Cardiac fibroblast (primary cell): ENCODE data around the gene SLC46A1.

Experiments used
- DNase-seq, 2 donors: peaks; one replicate each; pipeline versions ENCODE4 v3.0.0 to v3.0.0-alpha.2; 2010; ENCODE audit warnings: low read depth in 2 of 2
- H3K4me3 ChIP-seq, 2 donors: replicated peaks in 1 of 2; 1 replicate in 1 of 2; 2 replicates in 1 of 2; pipeline ENCODE4 v1.5.1; 2011; ENCODE audit warnings: low read depth in 2 of 2, low read length in 2 of 2, mild to moderate bottlenecking in 2 of 2, moderate library complexity in 1 of 2
- CTCF ChIP-seq: IDR thresholded peaks from one replicate; pipeline ENCODE4 v1.5.1; 2011; ENCODE audit warnings: low read depth, mild to moderate bottlenecking, low read length, inconsistent platforms

The SLC46A1 gene

GRCh38 chr17:28384281-28385036 lies 21.6 kb downstream of the SLC46A1 start:
- TF ChIP-seq CTCF, result no peak
- DNase-seq, result no peak
- H3K4me3 ChIP-seq, result peak overlapping the region in 1 of 2 donors; percentile 17

DNA sequence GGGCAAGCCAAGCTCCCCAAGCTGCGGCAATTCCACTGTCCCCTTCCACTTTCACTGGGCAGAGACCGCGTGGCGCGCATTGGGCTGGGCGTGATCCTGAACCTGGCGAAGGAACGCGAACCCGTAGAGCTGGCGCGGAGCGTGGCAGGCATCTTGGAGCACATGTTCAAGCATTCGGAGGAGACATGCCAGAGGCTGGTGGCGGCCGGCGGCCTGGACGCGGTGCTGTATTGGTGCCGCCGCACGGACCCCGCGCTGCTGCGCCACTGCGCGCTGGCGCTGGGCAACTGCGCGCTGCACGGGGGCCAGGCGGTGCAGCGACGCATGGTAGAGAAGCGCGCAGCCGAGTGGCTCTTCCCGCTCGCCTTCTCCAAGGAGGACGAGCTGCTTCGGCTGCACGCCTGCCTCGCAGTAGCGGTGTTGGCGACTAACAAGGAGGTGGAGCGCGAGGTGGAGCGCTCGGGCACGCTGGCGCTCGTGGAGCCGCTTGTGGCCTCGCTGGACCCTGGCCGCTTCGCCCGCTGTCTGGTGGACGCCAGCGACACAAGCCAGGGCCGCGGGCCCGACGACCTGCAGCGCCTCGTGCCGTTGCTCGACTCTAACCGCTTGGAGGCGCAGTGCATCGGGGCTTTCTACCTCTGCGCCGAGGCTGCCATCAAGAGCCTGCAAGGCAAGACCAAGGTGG lies 24.7 kb downstream of the SLC46A1 start:
- DNase-seq, result no peak
- no peak for TF ChIP-seq CTCF

DNA sequence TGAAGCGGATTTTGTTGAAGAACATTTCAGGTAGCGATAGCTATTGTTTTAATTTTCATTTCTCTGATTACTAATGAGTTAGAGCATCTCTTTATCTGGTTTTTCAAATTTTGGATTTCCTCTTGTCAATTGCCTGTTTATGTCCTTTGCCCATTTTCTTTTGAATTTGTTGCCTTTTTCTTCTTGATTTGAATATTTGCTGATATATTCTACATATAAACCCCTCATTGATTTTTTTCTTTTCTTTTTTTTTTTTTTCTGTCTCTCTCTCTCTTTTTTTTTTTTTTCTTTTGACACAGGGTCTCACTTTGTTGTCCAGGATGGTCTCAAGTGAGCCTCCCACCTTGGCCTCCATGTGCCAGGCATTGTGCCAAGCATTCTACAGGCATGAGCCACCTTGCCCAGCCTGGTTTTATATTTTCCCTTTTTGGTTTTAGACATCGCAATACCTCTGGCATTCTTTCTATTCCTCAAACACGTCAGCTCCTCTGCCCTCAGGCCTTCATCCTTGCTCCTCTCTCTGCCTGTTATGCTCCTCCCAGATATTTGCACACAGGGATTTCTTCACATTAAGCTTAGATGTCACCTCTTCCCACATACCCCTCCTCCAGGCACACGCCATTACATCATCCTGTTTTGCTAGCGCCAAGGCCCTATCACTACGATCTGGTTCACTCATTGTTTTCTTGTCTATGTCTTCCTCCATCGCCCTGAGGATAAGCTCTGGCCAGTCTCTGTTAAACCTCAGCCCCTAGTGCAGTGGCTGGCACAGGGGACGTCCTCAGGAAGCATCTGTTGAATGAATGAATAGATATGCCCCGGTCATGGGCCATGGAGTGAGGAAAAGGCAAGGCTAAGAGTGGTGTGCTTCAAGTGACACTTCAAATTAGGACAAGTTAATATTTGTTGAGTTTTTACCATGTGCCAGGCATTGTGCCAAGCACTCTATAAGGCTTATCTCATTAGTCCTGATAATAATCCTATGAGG lies 25.9 kb downstream of the SLC46A1 start:
- peak; percentile 47 to 63 for DNase-seq
- H3K4me3 ChIP-seq, result no peak overlapping the region
- no peak for TF ChIP-seq CTCF

More for the DNA sequence above, 24.7 kb downstream of the SLC46A1 start:
- H3K4me3 ChIP-seq, result no peak overlapping the region

DNA sequence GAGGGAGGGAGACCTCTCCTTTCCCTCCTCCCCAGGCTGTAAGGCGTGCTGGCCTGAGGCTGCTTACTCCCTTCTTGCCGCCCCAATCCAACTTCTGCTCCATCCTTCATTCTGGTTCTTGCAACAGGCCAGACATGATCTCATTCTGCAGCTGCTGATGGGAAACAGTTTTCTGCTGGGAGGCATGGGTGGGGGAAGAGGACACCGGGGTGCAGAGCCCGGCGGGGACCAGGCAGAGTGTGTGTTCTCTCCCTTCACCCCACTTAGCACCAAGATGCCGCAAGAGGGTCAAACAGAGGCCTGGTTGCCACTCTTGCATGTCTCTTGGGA lies 33.1 kb downstream of the SLC46A1 start:
- no peak for DNase-seq
- peak overlapping the region in 1 of 2 donors; percentile 63 for H3K4me3 ChIP-seq
- no peak for TF ChIP-seq CTCF

DNA sequence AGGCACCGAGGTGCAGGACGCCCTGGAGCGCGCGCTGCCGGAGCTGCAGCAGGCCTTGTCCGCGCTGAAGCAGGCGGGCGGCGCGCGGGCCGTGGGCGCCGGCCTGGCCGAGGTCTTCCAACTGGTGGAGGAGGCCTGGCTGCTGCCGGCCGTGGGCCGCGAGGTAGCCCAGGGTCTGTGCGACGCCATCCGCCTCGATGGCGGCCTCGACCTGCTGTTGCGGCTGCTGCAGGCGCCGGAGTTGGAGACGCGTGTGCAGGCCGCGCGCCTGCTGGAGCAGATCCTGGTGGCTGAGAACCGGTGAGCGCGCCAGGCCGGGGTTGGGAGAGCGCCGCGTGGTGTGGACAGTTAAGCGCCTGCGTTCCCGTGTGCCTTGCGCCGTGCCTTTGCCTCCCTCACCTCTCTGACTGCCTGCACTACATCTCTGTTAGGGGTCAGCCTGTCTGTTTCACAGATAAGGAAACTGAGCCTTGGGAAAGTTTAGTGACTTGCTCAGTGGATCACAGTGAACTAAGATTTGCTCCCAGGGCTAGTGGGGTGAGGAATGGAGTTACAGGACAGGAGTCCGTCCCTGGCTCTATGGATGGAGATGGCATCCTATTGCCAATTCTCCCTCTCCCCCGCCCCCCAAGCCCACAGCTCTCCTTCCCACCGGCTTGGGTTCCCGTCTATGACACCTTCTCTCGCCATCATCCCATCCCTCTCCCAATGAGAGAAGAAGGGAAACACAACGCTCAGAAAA lies 33.6 kb downstream of the SLC46A1 start:
- H3K4me3 ChIP-seq, result peak overlapping the region; percentile 41 to 63
- DNase-seq, result peak; percentile 36 to 39
- no peak for TF ChIP-seq CTCF
